Neural cell (in vitro differentiated cells): ENCODE results near the gene SLC31A1.

Experiments
- CTCF ChIP-seq: fragments of 450-650 bp; IDR thresholded peaks from 2 replicates; pipeline ENCODE4 v1.5.1; 2014; ENCODE audit warnings: antibody characterized with exemption, mild to moderate bottlenecking, moderate library complexity; ENCODE audit not compliant: poor library complexity, severe bottlenecking
- EP300 ChIP-seq: fragments of 450-650 bp; conservative IDR thresholded peaks from 2 replicates; pipeline ENCODE4 v1.6.1; 2014; ENCODE audit warnings: antibody characterized with exemption, mild to moderate bottlenecking, moderate library complexity; ENCODE audit not compliant: poor library complexity, severe bottlenecking
- EZH2 ChIP-seq: fragments of 200-600, 300-800 bp; shearing (Covaris generic), sonication (generic); IDR thresholded peaks from 2 replicates; pipeline ENCODE4 v1.6.1; 2014; ENCODE audit warnings: antibody characterized with exemption, low read length, borderline replicate concordance, mild to moderate bottlenecking; ENCODE audit not compliant: insufficient read depth, poor library complexity, severe bottlenecking
- MXI1 ChIP-seq: fragments of 450-650 bp; conservative IDR thresholded peaks from 2 replicates; pipeline ENCODE4 v1.6.1; 2014; ENCODE audit warnings: antibody characterized with exemption, mild to moderate bottlenecking; ENCODE audit not compliant: poor library complexity, severe bottlenecking
- POLR2AphosphoS5 ChIP-seq: IDR thresholded peaks from 2 replicates; pipeline ENCODE4 v1.6.1; 2012
- RAD21 ChIP-seq: fragments of 450-650 bp; conservative IDR thresholded peaks from 2 replicates; pipeline ENCODE4 v1.6.1; 2014; ENCODE audit warnings: antibody characterized with exemption, mild to moderate bottlenecking, moderate library complexity
- SMC3 ChIP-seq: fragments of 450-650 bp; conservative IDR thresholded peaks from 2 replicates; pipeline ENCODE4 v1.6.1; 2014; ENCODE audit warnings: antibody characterized with exemption, mild to moderate bottlenecking, moderate library complexity; ENCODE audit not compliant: poor library complexity
- TAF1 ChIP-seq: IDR thresholded peaks from 2 replicates; pipeline ENCODE4 v1.6.1; 2012; ENCODE audit warnings: low read depth
- TF ChIP-seq, protein P1 (sequence below): IDR thresholded peaks from 2 replicates; pipeline ENCODE4 v1.6.1; 2012; ENCODE audit warnings: borderline replicate concordance

- TF ChIP-seq, protein P1, sequence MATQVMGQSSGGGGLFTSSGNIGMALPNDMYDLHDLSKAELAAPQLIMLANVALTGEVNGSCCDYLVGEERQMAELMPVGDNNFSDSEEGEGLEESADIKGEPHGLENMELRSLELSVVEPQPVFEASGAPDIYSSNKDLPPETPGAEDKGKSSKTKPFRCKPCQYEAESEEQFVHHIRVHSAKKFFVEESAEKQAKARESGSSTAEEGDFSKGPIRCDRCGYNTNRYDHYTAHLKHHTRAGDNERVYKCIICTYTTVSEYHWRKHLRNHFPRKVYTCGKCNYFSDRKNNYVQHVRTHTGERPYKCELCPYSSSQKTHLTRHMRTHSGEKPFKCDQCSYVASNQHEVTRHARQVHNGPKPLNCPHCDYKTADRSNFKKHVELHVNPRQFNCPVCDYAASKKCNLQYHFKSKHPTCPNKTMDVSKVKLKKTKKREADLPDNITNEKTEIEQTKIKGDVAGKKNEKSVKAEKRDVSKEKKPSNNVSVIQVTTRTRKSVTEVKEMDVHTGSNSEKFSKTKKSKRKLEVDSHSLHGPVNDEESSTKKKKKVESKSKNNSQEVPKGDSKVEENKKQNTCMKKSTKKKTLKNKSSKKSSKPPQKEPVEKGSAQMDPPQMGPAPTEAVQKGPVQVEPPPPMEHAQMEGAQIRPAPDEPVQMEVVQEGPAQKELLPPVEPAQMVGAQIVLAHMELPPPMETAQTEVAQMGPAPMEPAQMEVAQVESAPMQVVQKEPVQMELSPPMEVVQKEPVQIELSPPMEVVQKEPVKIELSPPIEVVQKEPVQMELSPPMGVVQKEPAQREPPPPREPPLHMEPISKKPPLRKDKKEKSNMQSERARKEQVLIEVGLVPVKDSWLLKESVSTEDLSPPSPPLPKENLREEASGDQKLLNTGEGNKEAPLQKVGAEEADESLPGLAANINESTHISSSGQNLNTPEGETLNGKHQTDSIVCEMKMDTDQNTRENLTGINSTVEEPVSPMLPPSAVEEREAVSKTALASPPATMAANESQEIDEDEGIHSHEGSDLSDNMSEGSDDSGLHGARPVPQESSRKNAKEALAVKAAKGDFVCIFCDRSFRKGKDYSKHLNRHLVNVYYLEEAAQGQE = no peak
- TF ChIP-seq POLR2AphosphoS5 = no peak
- no peak for TF ChIP-seq MXI1
- TF ChIP-seq CTCF = no peak
- TF ChIP-seq TAF1 = no peak
- no peak for TF ChIP-seq EZH2
- TF ChIP-seq EP300 = no peak
- no peak for TF ChIP-seq RAD21
- TF ChIP-seq SMC3 = no peak
Measured at GRCh38 chr9:113192455-113192854, 28.9 kb upstream of the SLC31A1 start.
